Mucosa of stomach (tissue), 1 donor: ENCODE results near the gene FXYD6.

Source experiments
- H3K27me3 ChIP-seq: one replicate; pipeline ENCODE4 v1.7.0; 2013; ENCODE audit warnings: mild to moderate bottlenecking, low read length; ENCODE audit not compliant: control insufficient read depth, insufficient read depth
- H3K36me3 ChIP-seq: one replicate; pipeline ENCODE4 v1.7.0; 2013; ENCODE audit warnings: low read length; ENCODE audit not compliant: control insufficient read depth, insufficient read depth
- H3K4me1 ChIP-seq: one replicate; pipeline ENCODE4 v1.7.0; 2013; ENCODE audit warnings: mild to moderate bottlenecking, low read length; ENCODE audit not compliant: control insufficient read depth, insufficient read depth
- H3K4me3 ChIP-seq: one replicate; pipeline ENCODE4 v1.7.0; 2013; ENCODE audit warnings: low read length
- H3K9ac ChIP-seq: one replicate; pipeline ENCODE4 v1.7.0; 2013; ENCODE audit warnings: mild to moderate bottlenecking, low read length, moderate library complexity
- H3K9me3 ChIP-seq: one replicate; pipeline ENCODE4 v1.7.0; 2013; ENCODE audit warnings: mild to moderate bottlenecking, low read length, moderate library complexity; ENCODE audit not compliant: control insufficient read depth
- donor health status: Pancreatic carcinoma.

Gene FXYD6

DNA sequence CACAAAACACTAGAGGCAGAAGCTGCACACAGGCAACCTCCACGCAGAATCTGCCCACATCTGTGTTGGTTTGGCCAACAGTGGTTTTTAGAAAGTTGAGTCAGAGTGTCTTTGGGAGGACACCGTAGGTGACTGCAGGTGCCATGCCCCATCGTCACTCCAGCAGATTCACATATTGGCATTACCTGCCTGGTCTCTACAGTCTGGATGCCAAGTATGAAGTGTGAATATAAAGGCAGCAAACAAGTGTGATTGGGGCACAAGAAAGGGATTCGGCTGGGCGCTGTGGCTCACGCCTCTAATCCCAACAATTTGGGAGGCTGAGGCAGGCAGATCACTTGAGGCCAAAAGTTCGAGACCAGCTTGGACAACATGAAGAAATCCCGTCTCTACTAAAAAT lies 40.9 kb downstream of the FXYD6 start:
- peaks cover 17% of the 10 kb centered on the region for H3K4me1 ChIP-seq
- no peak overlapping the region for H3K9ac ChIP-seq
- no peaks in the 10 kb centered on the region for H3K9me3 ChIP-seq
- H3K36me3 ChIP-seq: no peaks in the 10 kb centered on the region
- H3K4me3 ChIP-seq: no peak overlapping the region
- no peaks in the 10 kb centered on the region for H3K27me3 ChIP-seq

DNA sequence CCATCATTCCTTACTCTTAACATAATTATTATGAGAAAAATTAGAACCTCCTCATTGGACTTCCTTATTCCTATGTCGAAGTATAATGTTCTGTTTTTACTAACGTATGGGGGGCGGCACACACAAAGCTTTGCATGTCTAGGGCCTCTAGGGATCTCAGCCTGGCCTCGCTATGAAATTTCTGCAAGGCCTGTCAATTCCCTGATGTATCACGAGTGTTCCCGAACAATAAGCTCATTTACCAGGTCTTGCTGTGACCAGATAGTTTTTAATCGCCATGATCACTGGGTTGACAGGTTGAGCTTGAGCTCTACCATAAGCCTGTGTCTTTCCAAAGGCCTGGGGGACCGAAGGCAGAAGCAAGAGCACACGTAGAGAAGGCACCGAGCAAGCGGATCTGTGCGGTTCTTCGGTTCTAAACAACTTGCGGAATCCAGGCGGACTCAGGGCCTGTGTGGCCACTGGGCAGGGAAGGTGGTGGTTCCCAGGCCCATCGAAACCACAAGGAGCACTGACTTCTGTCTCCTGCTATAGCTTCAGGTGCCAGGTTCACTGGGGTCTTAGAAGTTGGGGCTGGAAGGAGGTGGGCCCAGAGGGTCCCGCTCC lies 41.5 kb downstream of the FXYD6 start:
- Histone ChIP-seq H3K9ac (no peak overlapping the region), H3K36me3 (no peaks in the 10 kb centered on the region), H3K4me3 (no peak overlapping the region), H3K9me3 (no peaks in the 10 kb centered on the region), H3K4me1 (peaks cover 17% of the 10 kb centered on the region), H3K27me3 (no peaks in the 10 kb centered on the region)

DNA sequence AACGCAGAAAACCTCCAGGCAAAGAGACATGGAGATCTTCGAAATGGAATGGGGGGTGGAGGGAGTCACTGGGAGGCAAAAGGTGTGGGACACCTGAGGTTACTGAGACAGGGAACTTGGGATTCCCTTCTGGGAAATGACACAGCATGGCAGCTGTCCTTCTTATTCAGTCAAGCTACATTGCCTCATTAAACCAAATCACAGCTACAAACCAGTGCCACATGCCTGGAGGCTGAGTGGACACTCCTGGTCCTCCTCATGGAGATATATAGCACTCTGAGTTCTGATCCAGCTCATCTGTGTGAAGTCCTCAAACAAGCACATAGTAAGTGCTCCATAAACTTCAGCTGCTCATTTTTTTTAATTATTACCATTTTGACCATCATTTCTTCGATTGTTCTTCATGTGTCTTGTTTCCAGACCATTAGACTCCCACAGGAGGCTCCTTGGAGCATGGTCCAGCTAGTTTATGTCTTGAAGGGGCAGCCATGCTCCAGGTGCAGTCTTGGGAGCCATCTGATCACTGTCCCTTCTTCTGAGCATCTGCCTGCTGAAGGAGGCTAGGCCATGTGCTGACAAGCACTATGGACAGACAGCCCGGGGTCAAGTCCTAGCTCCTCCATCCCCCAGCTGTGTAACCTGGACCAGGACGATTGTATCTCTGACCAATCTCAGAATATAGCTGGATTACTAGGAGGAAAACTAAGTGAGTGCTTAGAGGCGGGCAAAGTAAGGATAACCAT lies 42.2 kb downstream of the FXYD6 start:
- H3K4me3 ChIP-seq: no peak overlapping the region
- peaks cover 17% of the 10 kb centered on the region for H3K4me1 ChIP-seq
- H3K9ac ChIP-seq: peak overlapping the region; percentile 2
- no peaks in the 10 kb centered on the region for H3K9me3 ChIP-seq
- no peaks in the 10 kb centered on the region for H3K27me3 ChIP-seq
- H3K36me3 ChIP-seq: no peaks in the 10 kb centered on the region

DNA sequence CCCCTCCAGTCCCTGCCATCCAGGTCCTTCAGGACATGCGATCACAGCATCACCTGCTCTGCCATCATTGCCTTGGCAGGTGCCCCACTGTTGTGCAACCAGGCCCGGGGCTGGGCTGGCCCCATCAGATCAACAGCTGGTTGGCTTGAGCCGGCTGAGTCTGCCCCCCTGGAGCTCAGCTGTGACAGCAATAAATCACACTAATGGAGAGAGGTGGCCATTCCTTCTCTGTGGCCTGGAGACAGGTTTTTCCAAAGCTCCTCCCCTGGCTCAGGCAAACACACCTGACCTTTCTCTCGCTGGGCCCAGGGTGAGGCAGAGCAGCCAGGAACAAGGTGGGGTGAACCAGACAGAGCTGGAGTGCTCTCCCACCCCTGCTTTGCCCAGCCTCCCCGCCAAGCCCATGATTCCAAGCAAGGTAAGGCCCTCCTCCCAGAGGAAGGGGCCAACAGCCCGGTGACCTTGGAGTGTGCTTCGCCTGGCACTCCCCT lies 43.0 kb downstream of the FXYD6 start:
- Histone ChIP-seq H3K36me3 (no peaks in the 10 kb centered on the region), H3K4me3 (no peak overlapping the region), H3K9ac (peak overlapping the region; percentile 2), H3K27me3 (no peaks in the 10 kb centered on the region), H3K4me1 (peaks cover 22% of the 10 kb centered on the region), H3K9me3 (no peaks in the 10 kb centered on the region)

DNA sequence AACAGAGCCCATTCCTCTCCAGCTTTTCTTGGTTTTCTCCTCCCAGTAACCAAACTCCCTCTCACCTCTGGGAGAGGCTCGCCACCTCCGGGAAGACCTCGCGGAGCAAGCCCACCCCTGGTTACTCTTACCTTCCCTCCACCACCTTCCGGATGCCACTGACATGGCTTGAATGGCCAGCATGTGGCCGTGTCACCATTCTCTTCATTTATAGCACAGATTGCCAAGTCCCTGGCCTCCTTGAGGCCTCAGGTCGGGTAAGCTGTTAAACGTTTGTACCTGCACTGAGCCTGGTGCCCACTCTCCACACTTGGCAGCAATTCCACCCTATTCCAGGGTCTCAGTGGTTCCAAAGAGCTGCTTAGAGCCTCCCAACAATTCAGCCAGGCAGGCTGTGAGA lies 43.9 kb downstream of the FXYD6 start:
- no peaks in the 10 kb centered on the region for H3K36me3 ChIP-seq
- H3K27me3 ChIP-seq: no peaks in the 10 kb centered on the region
- no peak overlapping the region for H3K9ac ChIP-seq
- H3K9me3 ChIP-seq: no peaks in the 10 kb centered on the region
- no peak overlapping the region for H3K4me3 ChIP-seq
- peaks cover 22% of the 10 kb centered on the region for H3K4me1 ChIP-seq

DNA sequence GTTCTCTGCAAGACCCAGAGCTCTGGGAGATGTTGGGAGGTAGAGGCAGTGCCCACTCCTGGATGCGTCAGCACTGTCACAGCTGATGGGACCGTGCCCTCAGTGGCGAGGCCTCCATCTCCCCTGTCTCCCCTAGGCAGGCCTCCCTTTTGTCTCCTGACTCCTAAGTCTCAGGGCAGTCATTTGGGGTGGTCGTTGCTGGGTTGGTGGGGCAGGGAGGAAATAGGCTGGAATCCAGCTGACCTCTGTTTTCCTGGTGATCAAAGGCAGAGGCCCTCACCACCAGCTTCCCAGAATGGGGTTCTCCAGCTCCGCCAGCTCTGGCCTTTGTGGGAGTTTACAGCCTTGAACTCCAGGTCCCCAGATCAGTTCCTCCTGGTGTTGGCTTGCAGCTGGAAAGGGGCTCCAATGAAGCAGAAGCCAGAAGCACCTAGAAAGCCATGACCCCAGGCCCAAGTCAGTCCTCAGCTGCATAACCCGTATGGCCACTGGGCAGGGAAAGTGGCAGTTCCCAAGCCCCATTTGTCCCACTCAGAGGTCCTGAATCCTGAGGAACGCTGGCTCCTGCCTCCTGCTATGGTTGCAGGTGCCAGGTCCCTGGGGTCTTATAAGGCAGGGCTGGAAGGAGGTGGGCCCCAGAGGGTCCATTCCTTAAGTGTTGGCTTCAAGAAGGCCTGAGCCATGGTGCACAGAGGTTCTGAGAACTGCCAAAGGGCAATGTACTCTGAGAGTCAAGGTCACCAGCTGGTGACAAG lies 44.6 kb downstream of the FXYD6 start:
- peaks cover 22% of the 10 kb centered on the region for H3K4me1 ChIP-seq
- no peaks in the 10 kb centered on the region for H3K9me3 ChIP-seq
- H3K27me3 ChIP-seq: no peaks in the 10 kb centered on the region

DNA sequence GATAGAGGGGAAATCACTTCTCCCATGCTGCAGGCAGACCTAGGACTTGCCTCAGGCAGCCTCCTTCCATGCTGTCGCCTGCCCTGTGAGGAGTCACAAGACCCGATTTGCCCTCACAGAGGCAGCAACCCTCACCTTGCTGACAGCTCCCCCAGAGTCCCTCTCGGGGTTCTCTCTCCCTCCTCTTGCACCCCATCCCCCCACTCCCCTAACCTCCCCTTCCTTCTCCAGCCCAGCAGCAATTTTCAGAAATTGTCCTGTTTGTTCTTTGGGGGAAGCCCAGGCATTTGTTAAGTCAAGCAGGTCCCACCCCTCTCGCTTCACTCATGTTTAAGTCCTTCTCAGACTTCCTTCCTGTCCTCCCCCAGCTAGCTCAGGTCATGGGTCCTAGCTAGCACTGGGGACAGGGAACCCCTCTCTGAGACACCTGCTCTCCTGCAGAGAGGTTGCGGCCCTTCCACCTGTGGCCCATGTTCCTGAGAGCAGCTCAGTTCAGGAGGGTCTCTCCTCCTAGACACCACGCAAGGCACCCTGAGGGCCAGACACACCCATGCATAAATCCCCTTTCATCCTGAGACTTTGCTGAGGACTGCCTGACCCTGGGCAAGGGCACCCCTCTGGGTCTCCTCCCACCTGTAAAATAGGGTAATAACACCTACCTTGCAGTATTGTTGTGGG lies 45.6 kb downstream of the FXYD6 start:
- no peaks in the 10 kb centered on the region for H3K27me3 ChIP-seq
- peaks cover 22% of the 10 kb centered on the region for H3K4me1 ChIP-seq
- H3K9ac ChIP-seq: no peak overlapping the region

More for the DNA sequence above, 44.6 kb downstream of the FXYD6 start:
- Histone ChIP-seq H3K9ac (no peak overlapping the region), H3K36me3 (no peaks in the 10 kb centered on the region), H3K4me3 (no peak overlapping the region)

DNA sequence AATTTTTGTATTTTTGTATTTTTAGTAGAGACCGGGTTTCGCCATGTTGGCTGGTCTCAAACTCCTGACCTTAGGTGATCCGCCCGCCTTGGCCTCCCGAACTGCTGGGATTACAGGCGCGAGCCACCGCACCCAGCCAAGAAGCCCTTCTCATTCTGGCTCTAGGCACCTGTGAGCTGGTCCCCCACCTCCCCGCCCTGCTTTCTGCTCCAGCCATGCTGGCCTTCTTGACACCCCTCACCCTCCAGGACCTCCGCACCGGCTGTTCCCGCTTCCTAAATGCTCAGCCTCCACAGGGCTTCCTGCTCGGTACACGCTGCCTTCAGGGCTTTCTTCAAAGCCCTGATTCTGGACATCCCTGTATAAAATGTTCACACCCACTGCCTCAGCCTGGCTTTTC lies 46.4 kb downstream of the FXYD6 start:
- Histone ChIP-seq H3K9ac (no peak overlapping the region), H3K9me3 (no peaks in the 10 kb centered on the region), H3K4me1 (peaks cover 25% of the 10 kb centered on the region), H3K4me3 (no peak overlapping the region), H3K36me3 (no peaks in the 10 kb centered on the region), H3K27me3 (no peaks in the 10 kb centered on the region)

More for the DNA sequence above, 45.6 kb downstream of the FXYD6 start:
- Histone ChIP-seq H3K36me3 (no peaks in the 10 kb centered on the region), H3K4me3 (no peak overlapping the region), H3K9me3 (no peaks in the 10 kb centered on the region)

DNA sequence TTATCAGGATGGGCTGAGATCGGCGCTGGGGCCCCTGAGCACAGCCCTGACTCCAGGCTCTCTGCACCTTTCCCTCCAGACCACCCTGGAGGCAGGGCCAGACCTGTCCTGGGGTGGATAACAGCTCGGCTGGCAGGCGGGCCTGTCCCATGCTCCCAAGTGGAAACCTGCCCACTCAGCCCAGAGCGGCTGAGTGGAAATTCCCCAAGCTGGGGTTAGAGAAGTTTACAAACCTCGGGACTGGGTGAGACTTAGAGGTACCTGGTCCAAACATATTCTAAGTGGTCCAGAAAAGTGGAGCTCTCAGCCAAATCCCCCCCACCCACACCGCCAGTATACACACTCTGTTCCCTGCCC lies 47.1 kb downstream of the FXYD6 start:
- Histone ChIP-seq H3K4me1 (peaks cover 26% of the 10 kb centered on the region), H3K9ac (no peak overlapping the region), H3K27me3 (no peaks in the 10 kb centered on the region), H3K4me3 (no peak overlapping the region), H3K9me3 (no peaks in the 10 kb centered on the region), H3K36me3 (no peaks in the 10 kb centered on the region)

DNA sequence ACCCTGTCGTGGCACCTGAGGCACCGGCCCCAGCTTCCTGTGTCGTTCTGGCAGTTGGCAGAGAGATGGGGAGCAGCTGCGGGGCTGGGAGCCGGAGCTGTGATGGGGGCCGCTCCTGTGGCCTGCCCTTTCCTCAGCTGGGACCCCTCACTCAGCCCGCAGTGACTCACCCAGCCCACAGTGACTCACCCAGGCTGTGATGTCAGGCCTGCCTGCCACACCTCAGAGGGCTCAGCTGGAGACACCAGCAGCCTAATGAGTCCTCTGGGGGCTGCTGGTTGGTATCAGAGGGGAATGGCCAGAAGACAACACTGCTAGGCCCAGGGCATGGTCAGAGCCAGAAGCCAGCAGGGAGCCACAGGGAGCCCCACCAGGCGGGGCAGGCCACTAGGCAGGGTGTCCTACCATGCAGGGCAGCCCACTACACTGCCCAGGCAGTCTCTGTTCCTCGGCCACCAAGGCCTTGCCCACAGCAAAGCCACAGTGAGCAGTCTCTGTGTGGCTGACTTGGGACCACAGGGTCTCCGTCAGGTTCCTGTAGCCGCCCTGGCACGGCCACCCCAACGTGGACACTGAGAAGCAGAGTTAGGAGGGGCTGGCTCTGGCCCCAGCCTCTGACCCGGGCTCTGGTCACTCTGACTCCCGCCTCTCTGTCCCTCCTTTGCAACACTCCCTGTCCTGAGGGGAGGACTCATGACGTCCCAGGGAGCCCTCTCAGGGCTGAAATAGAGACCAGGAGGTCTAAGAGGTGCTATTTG lies 47.7 kb downstream of the FXYD6 start:
- Histone ChIP-seq H3K9ac (no peak overlapping the region), H3K4me1 (peaks cover 22% of the 10 kb centered on the region), H3K4me3 (no peak overlapping the region), H3K27me3 (no peaks in the 10 kb centered on the region), H3K9me3 (no peaks in the 10 kb centered on the region), H3K36me3 (no peaks in the 10 kb centered on the region)
